ENCODE measurements around the gene PHF21A.
"Not testable (repeated sequence)": the region's sequence is repeated elsewhere in the genome, so short reads cannot be mapped to it uniquely, and the experiment has no call there.

Gene PHF21A

DNA sequence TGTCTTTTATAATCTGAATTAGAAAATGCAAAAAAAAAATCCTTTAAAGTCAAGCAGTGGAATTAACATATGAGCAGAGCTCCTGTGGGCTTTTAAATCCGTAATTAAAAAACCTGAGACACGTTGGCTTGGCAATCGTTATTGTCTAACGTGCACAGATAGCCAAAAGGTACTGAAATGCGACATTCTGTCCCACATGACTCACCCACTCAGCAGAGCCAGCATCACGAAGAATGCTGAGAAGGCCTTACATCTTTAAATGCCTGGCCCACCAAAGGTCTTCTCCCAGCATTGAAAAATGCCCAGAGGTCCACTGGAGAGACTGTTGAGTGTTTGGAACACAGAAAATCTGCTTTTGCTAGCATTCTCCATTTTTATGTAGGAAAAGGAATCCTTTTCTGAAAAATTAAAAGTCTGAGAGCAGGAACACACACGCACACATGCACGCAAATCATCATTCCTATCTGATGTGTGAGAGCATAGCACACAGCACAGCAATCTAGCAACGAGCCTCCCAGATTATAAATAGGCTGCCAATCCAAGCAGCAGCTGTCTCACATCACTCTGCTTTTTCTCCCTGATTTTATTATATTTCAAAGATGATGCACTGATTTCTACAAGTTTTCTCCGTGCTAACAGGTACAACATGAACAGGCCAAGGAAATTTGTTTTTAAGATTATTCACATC is 94.5 kb downstream of the PHF21A start:
- DNase-seq: no peak

DNA sequence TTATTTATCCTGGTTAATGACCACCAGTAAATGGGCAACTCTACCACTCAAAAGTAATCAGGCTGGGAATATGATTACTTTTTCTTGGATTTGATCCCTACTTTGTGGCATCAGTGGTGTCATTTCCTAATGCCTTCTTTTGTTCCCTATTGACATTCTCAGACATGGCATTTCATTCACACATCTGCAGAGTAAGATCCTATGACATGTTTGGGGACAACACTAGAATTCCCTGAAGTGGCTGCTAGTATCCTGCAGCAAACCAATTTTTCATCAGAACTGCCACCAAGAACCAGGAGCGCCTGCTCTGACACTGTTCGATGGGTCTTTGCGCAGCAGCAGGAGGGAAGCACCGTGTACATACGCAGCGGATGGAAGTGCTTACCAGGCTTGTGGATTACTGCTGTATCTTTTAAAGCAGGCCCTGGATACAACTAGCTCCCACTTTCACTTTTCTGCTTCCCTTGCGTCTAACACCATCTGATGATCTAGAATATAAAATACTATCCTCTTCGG is 101.1 kb downstream of the PHF21A start:
- DNase-seq: no peak

DNA sequence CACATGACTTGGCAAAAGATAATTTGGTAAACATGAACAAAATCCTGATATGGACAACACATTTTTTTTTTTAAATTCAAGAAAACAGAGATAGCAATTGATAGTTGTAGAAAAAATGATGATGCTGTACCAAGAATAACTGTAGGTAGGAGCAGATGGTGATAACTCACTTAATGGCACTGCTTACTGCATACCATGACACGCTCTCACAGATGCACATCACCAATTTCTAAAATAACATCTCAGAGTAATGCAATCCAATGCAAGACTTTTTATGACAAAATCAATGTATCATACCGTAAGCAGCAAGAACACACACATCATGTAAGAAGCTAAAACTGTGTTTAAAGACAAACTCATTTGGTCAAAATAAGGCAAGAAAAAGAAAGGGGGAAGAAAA is 102.6 kb downstream of the PHF21A start:
- DNase-seq: no peak

- no peak for DNase-seq
Measured at GRCh38 chr11:46017341-46017740, 103.9 kb downstream of the PHF21A start.

DNA sequence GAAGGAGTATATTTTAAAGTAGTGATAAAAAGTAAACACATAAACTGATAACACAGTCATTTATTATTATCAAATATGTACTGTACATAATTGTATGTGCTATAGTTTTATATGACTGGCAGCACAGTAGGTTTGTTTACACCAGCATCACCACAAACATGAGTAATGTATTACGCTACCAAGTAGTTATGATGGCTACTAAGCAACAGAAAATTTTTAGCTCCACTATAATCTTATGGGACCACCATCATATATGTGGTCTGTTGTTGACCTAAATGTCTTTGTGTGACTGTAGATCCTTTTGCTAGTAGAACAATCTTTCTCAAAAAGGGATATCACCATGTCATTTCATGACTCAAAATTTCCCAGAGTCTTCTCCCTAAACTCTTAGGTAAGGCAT is 105.3 kb downstream of the PHF21A start:
- no peak for DNase-seq

DNA sequence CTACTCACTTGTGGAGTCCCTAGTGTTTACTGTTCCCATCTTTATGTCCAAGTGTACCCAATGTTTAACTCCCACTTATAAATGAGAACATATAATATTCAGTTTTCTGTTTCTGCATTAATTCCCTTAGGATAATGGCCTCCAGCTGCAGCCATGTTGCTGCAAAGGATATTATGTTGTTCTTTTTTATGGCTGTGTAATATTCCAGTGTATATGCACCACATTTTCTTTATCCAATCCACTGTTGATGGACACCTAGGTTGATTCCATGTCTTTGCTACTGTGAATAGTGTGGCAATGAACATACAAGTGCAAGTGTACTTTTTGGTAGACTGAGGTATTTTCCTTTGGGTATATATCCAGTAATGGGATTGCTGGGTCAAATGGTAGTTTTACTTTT is 107.1 kb downstream of the PHF21A start:
- not testable (repeated sequence) for DNase-seq

- DNase-seq: no peak
Measured at GRCh38 chr11:46012185-46012584, 109.1 kb downstream of the PHF21A start.

- no peak for DNase-seq
Measured at GRCh38 chr11:46010100-46010499, 111.2 kb downstream of the PHF21A start.

DNA sequence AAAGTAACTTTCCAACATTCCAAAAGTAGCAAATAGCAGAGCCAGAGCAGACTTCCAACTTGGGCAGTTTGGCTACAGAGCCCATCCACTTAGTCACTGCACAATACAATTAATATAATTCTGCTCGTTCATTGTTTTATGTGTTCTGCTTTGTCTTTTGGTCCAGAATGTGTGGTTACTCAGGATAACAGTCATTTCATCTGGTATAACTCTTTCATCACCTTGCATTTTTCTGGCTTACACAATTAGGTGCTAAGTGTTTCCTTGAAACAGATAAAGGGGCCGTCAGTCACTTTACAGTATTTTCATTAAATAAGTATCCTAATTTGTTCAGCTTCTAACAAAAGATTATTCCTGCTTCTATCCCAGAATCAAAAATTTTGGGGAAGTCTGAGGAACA is 111.6 kb downstream of the PHF21A start:
- no peak for DNase-seq

DNA sequence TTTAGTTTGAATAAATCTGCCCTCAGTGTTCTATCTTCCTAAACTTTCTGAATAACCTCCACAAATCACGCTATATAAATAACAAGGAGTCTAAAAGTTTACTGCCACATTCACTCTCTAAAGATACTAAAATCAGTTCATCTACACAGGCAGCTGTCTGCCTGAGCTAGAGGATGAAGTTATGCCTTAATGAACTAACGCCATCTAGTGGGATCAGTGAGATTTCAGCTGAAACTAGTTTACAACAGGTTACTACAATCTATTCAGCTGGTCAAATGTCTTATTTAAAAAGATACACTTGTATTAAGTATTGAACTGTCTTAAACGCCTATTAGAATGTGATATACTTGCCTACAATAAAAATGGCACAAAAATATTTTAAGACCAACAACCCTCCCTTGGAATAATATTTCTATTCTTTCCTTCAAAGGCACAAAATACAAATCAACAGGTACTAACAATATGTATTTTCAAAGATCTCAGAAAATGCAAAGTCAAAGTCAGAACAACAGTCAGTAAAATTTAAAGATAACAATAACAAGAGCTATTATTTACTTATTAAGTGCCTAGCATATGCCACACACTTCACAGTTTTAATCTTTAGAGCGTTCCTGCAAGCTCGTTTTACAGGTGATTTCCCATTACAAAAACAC is 114.7 kb downstream of the PHF21A start:
- DNase-seq: no peak

DNA sequence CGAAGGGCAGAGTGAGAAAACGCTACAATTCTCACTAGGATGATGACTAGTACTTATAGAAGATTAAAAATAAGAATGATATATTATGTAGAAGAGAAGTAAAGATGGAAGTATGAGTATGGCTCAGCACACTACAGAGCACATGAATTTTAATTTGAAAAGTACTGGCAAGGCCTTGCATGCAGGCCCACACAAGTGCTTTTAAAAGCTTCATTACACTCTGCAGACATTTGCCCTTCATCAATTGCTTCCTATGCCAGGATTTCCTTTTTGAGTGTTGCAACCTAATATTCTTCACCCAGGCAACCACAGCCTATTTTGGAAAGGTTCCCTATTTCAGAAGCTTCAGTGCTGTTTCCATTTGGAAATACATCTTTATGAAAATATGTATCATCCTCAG is 117.7 kb downstream of the PHF21A start:
- no peak for DNase-seq

DNA sequence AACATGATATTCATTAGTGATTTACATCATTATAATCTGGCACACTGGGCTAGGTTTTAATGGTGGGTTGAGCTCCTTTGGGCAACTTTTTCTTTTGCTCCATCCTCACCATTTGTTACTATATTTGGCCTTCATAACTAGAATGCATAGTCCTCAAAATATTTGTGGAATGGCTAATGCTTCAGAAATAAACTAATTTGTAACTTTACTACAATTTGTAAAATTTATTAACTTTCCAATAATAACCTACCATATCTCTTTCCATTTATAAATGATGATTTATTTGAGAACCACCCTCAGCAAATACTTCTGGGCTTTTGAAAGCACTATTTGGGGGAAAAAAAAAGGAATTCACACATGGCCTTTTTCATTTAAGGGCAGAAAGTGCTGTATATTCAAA is 119.1 kb downstream of the PHF21A start:
- no peak for DNase-seq

DNA sequence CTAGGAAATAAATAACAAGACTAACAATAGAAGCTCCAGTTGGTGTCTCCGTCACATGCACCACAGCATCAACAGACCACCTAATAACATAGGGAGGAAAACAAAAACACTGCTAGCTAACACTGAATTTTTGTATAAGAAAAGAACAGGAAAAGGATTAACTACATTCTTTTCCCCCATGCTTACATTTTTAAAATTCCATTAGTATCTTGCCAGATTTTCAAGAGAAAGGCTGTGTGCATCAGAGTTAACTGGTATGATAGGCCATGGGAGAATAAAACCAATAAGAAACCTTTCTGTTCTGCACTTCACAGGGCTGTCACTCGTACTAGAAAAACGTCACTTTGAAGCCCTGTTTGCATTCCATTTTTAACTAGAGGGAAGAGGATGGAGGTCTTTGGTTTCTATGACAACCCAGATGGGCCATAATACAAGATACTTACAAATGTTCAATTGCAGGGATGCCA is 119.8 kb downstream of the PHF21A start:
- DNase-seq: no peak

DNA sequence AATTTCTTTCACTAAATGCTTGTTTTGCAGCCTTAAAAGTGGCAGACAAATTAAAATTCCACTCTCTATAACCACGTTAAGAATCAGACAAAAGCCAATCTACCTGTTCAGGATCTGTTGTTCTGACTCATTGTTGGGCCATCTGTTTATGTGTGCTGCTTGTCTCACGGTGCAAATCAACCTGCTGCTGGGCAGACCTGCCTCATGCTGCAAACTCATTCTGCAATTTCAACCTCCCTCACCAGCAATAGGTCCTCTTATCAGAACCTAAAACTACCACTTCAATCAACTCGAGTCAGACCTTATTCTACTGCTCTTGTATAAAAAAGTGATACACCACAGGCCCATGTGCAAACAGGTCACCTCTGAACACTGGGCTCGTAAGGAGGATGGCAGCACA is 123.7 kb downstream of the PHF21A start:
- DNase-seq: no peak

DNA sequence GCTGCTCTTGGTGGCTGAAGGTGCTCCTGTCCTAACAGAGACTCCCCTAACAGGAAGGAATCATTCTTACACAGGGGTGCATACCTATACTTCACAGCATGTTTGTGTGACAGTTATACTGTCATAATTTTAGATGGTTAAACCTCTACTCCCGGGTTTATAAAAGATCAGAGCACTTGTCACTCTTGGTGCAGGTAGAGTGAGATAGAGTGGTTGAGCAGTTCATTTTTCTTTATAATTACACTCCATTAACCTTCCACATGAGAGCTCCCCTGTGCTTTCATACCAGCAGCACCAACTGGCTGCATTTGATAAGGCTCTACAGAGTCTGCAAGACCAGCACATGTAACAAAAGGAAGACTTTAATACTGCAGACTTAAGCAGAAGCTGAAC is 125.9 kb downstream of the PHF21A start:
- no peak for DNase-seq

DNA sequence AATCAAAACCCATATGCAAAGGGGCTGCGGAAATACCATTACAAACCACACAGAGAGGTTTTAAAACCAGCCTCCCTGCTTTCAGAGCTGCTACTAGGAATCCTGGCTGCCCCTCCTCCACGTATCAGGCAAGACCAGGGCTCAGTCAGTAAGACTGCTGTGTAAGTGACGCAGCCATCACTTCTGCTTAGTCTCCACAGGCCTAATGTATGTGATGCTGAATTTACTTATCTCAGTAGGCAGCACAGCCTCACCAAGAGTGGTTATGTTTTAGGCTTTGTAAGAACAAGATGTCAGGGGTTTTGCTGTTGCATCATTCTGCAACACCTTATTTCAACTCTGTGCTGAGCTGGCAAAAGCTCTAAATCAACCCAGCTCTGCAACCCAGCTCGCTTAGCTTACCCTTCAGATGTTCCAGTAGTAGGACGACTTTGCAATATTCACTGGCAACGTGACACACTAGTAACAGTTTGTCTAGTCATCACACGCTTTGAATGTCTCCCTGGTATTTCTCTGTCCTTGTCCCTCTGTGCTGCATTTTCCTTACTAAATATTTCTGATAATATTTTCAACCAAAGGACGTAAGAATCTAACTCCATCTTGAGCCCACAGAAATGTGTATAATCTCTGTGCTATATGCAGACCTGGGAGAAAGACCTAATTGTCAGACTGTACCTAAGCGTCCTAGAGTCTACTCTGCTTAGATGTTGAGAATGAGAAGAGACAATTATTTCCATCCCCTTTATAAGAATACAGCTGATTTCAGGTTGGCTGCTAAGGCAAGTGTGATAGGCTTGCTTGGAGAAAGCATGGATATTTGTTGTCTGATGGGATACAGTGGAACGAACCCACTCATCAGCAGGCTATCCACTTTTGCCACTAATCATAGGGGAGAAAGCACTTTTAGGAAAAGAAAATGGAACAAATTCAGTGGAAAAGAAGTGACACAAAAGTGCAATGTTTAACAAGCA is 126.6 kb downstream of the PHF21A start:
- DNase-seq: no peak

GRCh38 chr11:45993531-45994001 is 127.7 kb downstream of the PHF21A start:
- no peak for DNase-seq

- DNase-seq: no peak
Measured at GRCh38 chr11:45988921-45989320, 132.3 kb downstream of the PHF21A start.

DNA sequence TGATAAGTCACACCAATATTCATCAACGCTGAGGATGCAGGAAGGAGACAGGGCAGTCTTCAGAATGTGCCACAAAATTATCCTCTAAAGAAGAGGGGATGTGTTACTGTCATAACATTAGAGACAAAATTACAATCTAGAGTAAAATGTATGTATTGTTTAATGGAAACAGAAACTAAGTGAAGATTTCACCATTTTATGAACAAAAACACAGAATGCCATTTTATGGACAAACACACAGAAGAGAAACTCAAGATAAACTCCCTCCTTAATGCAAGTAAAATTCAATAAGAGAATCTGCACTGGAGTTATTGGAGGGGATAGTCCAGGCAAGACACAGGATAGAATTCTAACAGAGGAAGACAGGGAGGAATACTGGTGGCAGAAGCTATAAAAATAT is 136.0 kb downstream of the PHF21A start:
- no peak for DNase-seq

GRCh38 chr11:45984192-45984591 is 137.1 kb downstream of the PHF21A start:
- DNase-seq: no peak

- DNase-seq: no peak
Measured at GRCh38 chr11:45983471-45983845, 137.8 kb downstream of the PHF21A start.

- DNase-seq: peak; percentile 15
Measured at GRCh38 chr11:45982656-45983470, 138.4 kb downstream of the PHF21A start.

Measured in right kidney (tissue), 1 donor.